Measurements from ENCODE around the gene RCAN1. TPM values are rescaled to one million over a fixed set of nuclear protein-coding genes. Genes with fewer than 3 reads are reported as not detected.
A peak's percentile ranks its signal among the peaks of the same experiment; 100 is the strongest.

RCAN1 gene
- total and polyA plus RNA-seq, 2 of the 13 experiments (the other 11 are each of a cell fraction or from before 2014, with no cell fraction given): 9.4 to 34.1 TPM

GRCh38 chr21:34544032-34544496, 70.8 kb downstream of the RCAN1 start (continued):
- TF ChIP-seq ZNF101 (CRISPR knock-in tag; IDR thresholded peaks at IDR 0.05; ENCODE audit: borderline replicate concordance, low read depth) (no peak), GATAD1 (CRISPR knock-in tag; IDR thresholded peaks at IDR 0.05) (0 out of 2 replicates have a peak, but pooled peaks have one; percentile 16), MXI1 (IDR thresholded peaks at IDR 0.05; ENCODE audit: borderline replicate concordance, low read depth, low read length) (peak; percentile 78), ZNF142 (CRISPR knock-in tag; IDR thresholded peaks at IDR 0.05) (no peak), ZNF740 (CRISPR knock-in tag; IDR thresholded peaks at IDR 0.05) (no peak), PATZ1 (CRISPR knock-in tag; IDR thresholded peaks at IDR 0.05) (no peak), ARNT2 (CRISPR knock-in tag; IDR thresholded peaks at IDR 0.05; ENCODE audit: low read depth) (peak; percentile 39; the same call in 1 of the 2 replicates), ZNF704 (CRISPR knock-in tag; IDR thresholded peaks at IDR 0.05; ENCODE audit: borderline replicate concordance) (no peak), ZNF674 (CRISPR knock-in tag; IDR thresholded peaks at IDR 0.05; ENCODE audit: low read depth) (no peak), TGIF2 (CRISPR knock-in tag; IDR thresholded peaks at IDR 0.05) (no peak), ZNF879 (CRISPR knock-in tag; IDR thresholded peaks at IDR 0.05) (no peak), BCLAF1 (IDR thresholded peaks at IDR 0.05) (no peak), ZNF678 (CRISPR knock-in tag; IDR thresholded peaks at IDR 0.05) (no peak), ZBTB39 (CRISPR knock-in tag; IDR thresholded peaks at IDR 0.05) (no peak), ZMYM2 (CRISPR knock-in tag; IDR thresholded peaks at IDR 0.05) (no peak)

Measured in HepG2 (cell line).